Tracheal epithelial cell (primary cell): ENCODE data around the gene CCDC174. TPM values are rescaled to one million over a fixed set of nuclear protein-coding genes. Genes with fewer than 3 reads are reported as not detected.

Experiments
- total RNA-seq: library from RNA; depleted of rRNA; stranded (reverse); fragments of >200 nt; gene quantifications from 2 replicates; pipeline ENCODE4 v1.2.1, GENCODE V29; 2014

The CCDC174 gene
- 6.4 and 7.7 TPM in 2 replicates for total RNA-seq

DNA sequence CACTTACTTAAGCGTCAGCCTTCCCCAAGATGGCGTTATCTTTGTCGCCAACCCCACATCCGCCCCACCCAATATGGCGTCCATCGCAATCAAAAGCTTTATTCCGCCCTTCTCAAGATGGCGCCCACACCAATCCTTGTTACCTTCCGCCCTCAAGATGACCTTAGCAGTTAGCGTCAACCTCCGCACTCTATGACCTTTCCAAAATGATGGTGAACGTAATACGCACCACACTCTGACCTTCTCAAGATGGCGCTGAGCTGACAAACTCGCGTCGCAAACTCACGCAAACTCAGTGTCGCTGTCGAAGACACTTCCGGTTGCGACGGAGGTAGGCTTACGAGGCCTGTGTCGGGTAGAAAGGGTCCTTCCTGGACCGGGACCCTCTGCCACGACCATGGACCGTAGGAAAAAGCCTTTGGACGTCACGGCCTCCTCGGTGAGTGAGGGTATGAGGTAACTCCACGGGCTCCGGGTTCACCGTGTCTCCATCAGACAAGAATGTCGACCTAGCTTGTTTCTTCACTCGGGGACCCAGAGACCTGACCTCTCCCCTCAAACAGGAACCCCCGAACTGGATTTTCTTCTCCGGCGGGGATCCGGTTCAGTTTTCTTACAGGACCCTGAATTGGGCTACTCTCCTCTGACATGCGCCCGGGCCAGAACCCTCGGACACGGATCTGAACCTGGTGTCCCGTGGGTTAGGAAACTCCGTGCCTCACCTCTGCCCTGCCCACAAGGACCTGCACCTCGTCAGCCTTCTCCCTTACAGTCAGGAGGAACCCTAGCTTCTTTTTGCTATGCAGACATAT, at the start of gene CCDC174:
CCDC174 (plus strand) TSS at position 323 of the 812 bp plus-strand sequence; CDS start at position 398, 75 bp downstream.

GRCh38 chr3:14674841-14675240, 23.3 kb downstream of the CCDC174 start, which contains the start of gene C3orf20:
TSS of gene C3orf20 (plus strand) at chr3:14675141. CDS start at chr3:14682714, 7,573 bp downstream.

Other genes starting within 250 kb of the CCDC174 start
- 15.8 and 18.3 TPM in 2 replicates for gene SLC6A6, start 249.2 kb upstream of the CCDC174 start, total RNA-seq
- not detected in 2 replicates for gene GRIP2, start 111.4 kb upstream of the CCDC174 start, total RNA-seq
- not detected in 2 replicates for gene C3orf20, start 23.4 kb downstream of the CCDC174 start, total RNA-seq
- gene FGD5, start 167.2 kb downstream of the CCDC174 start, total RNA-seq: under 0.01 and 0.96 TPM in 2 replicates